Mucosa of stomach (tissue), 1 donor: ENCODE data around the gene HSPB6.
A peak's percentile ranks its signal among the peaks of the same experiment; 100 is the strongest.

ENCODE experiments used
- H3K27me3 ChIP-seq: one replicate; pipeline ENCODE4 v1.7.0; 2013; ENCODE audit warnings: mild to moderate bottlenecking, low read length; ENCODE audit not compliant: control insufficient read depth, insufficient read depth
- H3K36me3 ChIP-seq: one replicate; pipeline ENCODE4 v1.7.0; 2013; ENCODE audit warnings: low read length; ENCODE audit not compliant: control insufficient read depth, insufficient read depth
- H3K4me1 ChIP-seq: one replicate; pipeline ENCODE4 v1.7.0; 2013; ENCODE audit warnings: mild to moderate bottlenecking, low read length; ENCODE audit not compliant: control insufficient read depth, insufficient read depth
- H3K4me3 ChIP-seq: one replicate; pipeline ENCODE4 v1.7.0; 2013; ENCODE audit warnings: low read length
- H3K9ac ChIP-seq: one replicate; pipeline ENCODE4 v1.7.0; 2013; ENCODE audit warnings: mild to moderate bottlenecking, low read length, moderate library complexity
- H3K9me3 ChIP-seq: one replicate; pipeline ENCODE4 v1.7.0; 2013; ENCODE audit warnings: mild to moderate bottlenecking, low read length, moderate library complexity; ENCODE audit not compliant: control insufficient read depth
- donor health status: Pancreatic carcinoma.

Gene HSPB6

GRCh38 chr19:35736913-35737886 lies 19.6 kb downstream of the HSPB6 start:
- no peak overlapping the region for H3K4me3 ChIP-seq
- H3K4me1 ChIP-seq: peaks cover 8% of the 10 kb centered on the region
- H3K36me3 ChIP-seq: peaks cover 10% of the 10 kb centered on the region
- no peaks in the 10 kb centered on the region for H3K27me3 ChIP-seq
- no peak overlapping the region for H3K9ac ChIP-seq
- no peaks in the 10 kb centered on the region for H3K9me3 ChIP-seq

GRCh38 chr19:35734889-35735288 lies 21.9 kb downstream of the HSPB6 start:
- Histone ChIP-seq H3K9ac (no peak overlapping the region), H3K4me3 (no peak overlapping the region), H3K36me3 (peaks cover 16% of the 10 kb centered on the region), H3K9me3 (no peaks in the 10 kb centered on the region), H3K4me1 (peaks cover 14% of the 10 kb centered on the region), H3K27me3 (no peaks in the 10 kb centered on the region)

GRCh38 chr19:35734273-35734672 lies 22.6 kb downstream of the HSPB6 start:
- Histone ChIP-seq H3K36me3 (peaks cover 21% of the 10 kb centered on the region), H3K4me1 (peaks cover 9% of the 10 kb centered on the region)

GRCh38 chr19:35733180-35734125 lies 23.4 kb downstream of the HSPB6 start:
- Histone ChIP-seq H3K9me3 (no peaks in the 10 kb centered on the region), H3K36me3 (peaks cover 24% of the 10 kb centered on the region), H3K4me3 (no peak overlapping the region), H3K9ac (no peak overlapping the region), H3K27me3 (no peaks in the 10 kb centered on the region), H3K4me1 (peaks cover 9% of the 10 kb centered on the region)

More at GRCh38 chr19:35734273-35734672, 22.6 kb downstream of the HSPB6 start:
- Histone ChIP-seq H3K27me3 (no peaks in the 10 kb centered on the region), H3K4me3 (no peak overlapping the region), H3K9me3 (no peaks in the 10 kb centered on the region), H3K9ac (no peak overlapping the region)

GRCh38 chr19:35732540-35733179 lies 24.2 kb downstream of the HSPB6 start:
- H3K9me3 ChIP-seq: no peaks in the 10 kb centered on the region
- no peak overlapping the region for H3K9ac ChIP-seq
- no peaks in the 10 kb centered on the region for H3K27me3 ChIP-seq
- H3K36me3 ChIP-seq: peaks cover 27% of the 10 kb centered on the region
- H3K4me1 ChIP-seq: peaks cover 9% of the 10 kb centered on the region
- no peak overlapping the region for H3K4me3 ChIP-seq

- H3K36me3 ChIP-seq: peaks cover 29% of the 10 kb centered on the region
- no peak overlapping the region for H3K9ac ChIP-seq
- H3K27me3 ChIP-seq: no peaks in the 10 kb centered on the region
- H3K4me1 ChIP-seq: peaks cover 9% of the 10 kb centered on the region
- no peaks in the 10 kb centered on the region for H3K9me3 ChIP-seq
- no peak overlapping the region for H3K4me3 ChIP-seq
Measured at GRCh38 chr19:35731779-35732405, 24.9 kb downstream of the HSPB6 start.

- Histone ChIP-seq H3K9ac (peak overlapping the region; percentile 39), H3K4me3 (no peak overlapping the region), H3K9me3 (no peaks in the 10 kb centered on the region), H3K36me3 (peaks cover 25% of the 10 kb centered on the region), H3K27me3 (no peaks in the 10 kb centered on the region), H3K4me1 (peaks cover 9% of the 10 kb centered on the region)
Measured at GRCh38 chr19:35731353-35731752, 25.5 kb downstream of the HSPB6 start.

- H3K4me1 ChIP-seq: peaks cover 9% of the 10 kb centered on the region
- H3K36me3 ChIP-seq: peaks cover 25% of the 10 kb centered on the region
- no peak overlapping the region for H3K4me3 ChIP-seq
- H3K9me3 ChIP-seq: no peaks in the 10 kb centered on the region
- no peaks in the 10 kb centered on the region for H3K27me3 ChIP-seq
- H3K9ac ChIP-seq: no peak overlapping the region
Measured at GRCh38 chr19:35730326-35730725, 26.5 kb downstream of the HSPB6 start.

- Histone ChIP-seq H3K27me3 (no peaks in the 10 kb centered on the region), H3K4me3 (no peak overlapping the region), H3K9ac (no peak overlapping the region), H3K36me3 (peaks cover 25% of the 10 kb centered on the region), H3K4me1 (peaks cover 9% of the 10 kb centered on the region), H3K9me3 (no peaks in the 10 kb centered on the region)
Measured at GRCh38 chr19:35729763-35730162, 27.1 kb downstream of the HSPB6 start.

GRCh38 chr19:35729021-35729420 lies 27.8 kb downstream of the HSPB6 start:
- Histone ChIP-seq H3K4me1 (peaks cover 9% of the 10 kb centered on the region), H3K9ac (no peak overlapping the region), H3K4me3 (no peak overlapping the region), H3K36me3 (peaks cover 24% of the 10 kb centered on the region), H3K9me3 (no peaks in the 10 kb centered on the region), H3K27me3 (no peaks in the 10 kb centered on the region)

GRCh38 chr19:35727956-35728706 lies 28.7 kb downstream of the HSPB6 start:
- H3K9me3 ChIP-seq: no peaks in the 10 kb centered on the region
- no peaks in the 10 kb centered on the region for H3K27me3 ChIP-seq
- H3K36me3 ChIP-seq: peaks cover 23% of the 10 kb centered on the region
- H3K4me1 ChIP-seq: peaks cover 9% of the 10 kb centered on the region
- H3K9ac ChIP-seq: no peak overlapping the region
- no peak overlapping the region for H3K4me3 ChIP-seq
